ENCODE measurements around the gene TSTD2.
"Not testable (repeated sequence)": the region's sequence is repeated elsewhere in the genome, so short reads cannot be mapped to it uniquely, and the experiment has no call there.

Gene TSTD2

GRCh38 chr9:97629156-97629555 is 4.0 kb downstream of the TSTD2 start:
- ATAC-seq, result no peak

GRCh38 chr9:97628668-97629067 is 4.5 kb downstream of the TSTD2 start:
- no peak for ATAC-seq

GRCh38 chr9:97627624-97628023 is 5.5 kb downstream of the TSTD2 start:
- ATAC-seq, result no peak

- no peak for ATAC-seq
Observed at GRCh38 chr9:97625620-97626019, 7.5 kb downstream of the TSTD2 start.

GRCh38 chr9:97623946-97624345 is 9.2 kb downstream of the TSTD2 start:
- no peak for ATAC-seq

- ATAC-seq, result not testable (repeated sequence)
Observed at GRCh38 chr9:97622483-97622882, 10.7 kb downstream of the TSTD2 start.

GRCh38 chr9:97620063-97620462 is 13.1 kb downstream of the TSTD2 start:
- not testable (repeated sequence) for ATAC-seq

- peak; percentile 84 to 87 for ATAC-seq
Observed at GRCh38 chr9:97617939-97618416, 15.2 kb downstream of the TSTD2 start.

- ATAC-seq, result no peak
Observed at GRCh38 chr9:97615439-97616072, 17.6 kb downstream of the TSTD2 start.

GRCh38 chr9:97604901-97605645 is 28.1 kb downstream of the TSTD2 start:
- no peak for ATAC-seq

- no peak for ATAC-seq
Observed at GRCh38 chr9:97602430-97602829, 30.7 kb downstream of the TSTD2 start.

- no peak for ATAC-seq
Observed at GRCh38 chr9:97601228-97601898, 31.8 kb downstream of the TSTD2 start.

- ATAC-seq, result no peak
Observed at GRCh38 chr9:97600531-97601227, 32.5 kb downstream of the TSTD2 start.

- ATAC-seq, result no peak
Observed at GRCh38 chr9:97599314-97599846, 33.8 kb downstream of the TSTD2 start.

GRCh38 chr9:97598461-97599288 is 34.5 kb downstream of the TSTD2 start:
- ATAC-seq, result peak; percentile 83 to 87

- no peak for ATAC-seq
Observed at GRCh38 chr9:97596906-97597305, 36.3 kb downstream of the TSTD2 start.

- ATAC-seq, result no peak
Observed at GRCh38 chr9:97594381-97594921, 38.7 kb downstream of the TSTD2 start.

GRCh38 chr9:97593960-97594359 is 39.2 kb downstream of the TSTD2 start:
- no peak for ATAC-seq

- no peak for ATAC-seq
Observed at GRCh38 chr9:97592126-97592525, 41.0 kb downstream of the TSTD2 start.

- no peak for ATAC-seq
Observed at GRCh38 chr9:97591535-97591934, 41.6 kb downstream of the TSTD2 start.

- not testable (repeated sequence) for ATAC-seq
Observed at GRCh38 chr9:97586909-97587308, 46.3 kb downstream of the TSTD2 start.

- not testable (repeated sequence) for ATAC-seq
Observed at GRCh38 chr9:97584778-97585177, 48.4 kb downstream of the TSTD2 start.

Data from activated CD4-positive, CD25-positive, alpha-beta regulatory T cell treated with anti-CD3 and anti-CD28 coated beads, Interleukin-2, amount 50 U/mL, for 24 hours (primary cell).